Gastroesophageal sphincter (tissue), 4 donors: ENCODE data around the gene NDUFB2. TPM values are rescaled to one million over a fixed set of nuclear protein-coding genes. Genes with fewer than 3 reads are reported as not detected.
"Not testable (repeated sequence)": the region's sequence is repeated elsewhere in the genome, so short reads cannot be mapped to it uniquely, and the experiment has no call there.

Source experiments
- ATAC-seq: fragments of 150-250 bp; one replicate; pipeline ENCODE4 v1.9.1; 2016; ENCODE audit warnings: mild to moderate bottlenecking, moderate library complexity
- H3K27ac ChIP-seq, 4 donors: fragments of 200-600 bp; sonication (generic) in 3 of 4; 1 replicate in 3 of 4; 2 replicates in 1 of 4; pipeline ENCODE4 v1.5.1; 2016 to 2019
- H3K27me3 ChIP-seq: fragments of 200-600 bp; sonication (generic); one replicate; pipeline ENCODE4 v1.5.1; 2019
- H3K36me3 ChIP-seq, 2 donors: fragments of 200-600 bp; sonication (generic); one replicate each; pipeline ENCODE4 v1.5.1; 2019; ENCODE audit warnings: control low read depth in 1 of 2
- H3K4me1 ChIP-seq, 3 donors: fragments of 200-600 bp; sonication (generic); 1 replicate in 2 of 3; 2 replicates in 1 of 3; pipeline ENCODE4 v1.5.1; 2016 to 2019; ENCODE audit warnings: control low read depth in 2 of 3
- H3K4me3 ChIP-seq, 2 donors: fragments of 200-600 bp; sonication (generic); one replicate each; pipeline ENCODE4 v1.5.1; 2019; ENCODE audit warnings: mild to moderate bottlenecking in 1 of 2, moderate library complexity in 1 of 2
- H3K9me3 ChIP-seq, 3 donors: fragments of 200-600 bp; sonication (generic); one replicate each; pipeline ENCODE4 v1.5.1; 2017 to 2019; ENCODE audit warnings: control low read depth in 2 of 3
- EP300 ChIP-seq: sonication (generic); formaldehyde crosslinking; IDR thresholded peaks from one replicate; pipeline ENCODE4 v1.6.1; 2017; ENCODE audit warnings: antibody characterized with exemption, mild to moderate bottlenecking
- POLR2A ChIP-seq, 2 donors: fragments of 450-650 bp; IDR thresholded peaks; one replicate each; pipeline ENCODE4 v1.6.1; 2017; ENCODE audit warnings: antibody characterized with exemption in 2 of 2, mild to moderate bottlenecking in 2 of 2, moderate library complexity in 1 of 2
- POLR2AphosphoS5 ChIP-seq: sonication (generic); formaldehyde crosslinking; IDR thresholded peaks from one replicate; pipeline ENCODE4 v1.6.1; 2017; ENCODE audit warnings: antibody characterized with exemption
- WGBS, 2 donors: methylation state at CpG; one replicate each; pipeline ENCODE4 v1.1.5; 2018; ENCODE audit warnings: low coverage in 1 of 2; 5-methylcytosine and 5-hydroxymethylcytosine counted together
- total RNA-seq, 4 donors: library from RNA; depleted of rRNA; stranded (reverse); fragments of >200 nt; gene quantifications; one replicate each; pipeline ENCODE4 v1.1.0, GENCODE V29; 2016
- TF ChIP-seq, protein P1 (sequence below), 4 experiments: fragments of 200-600 bp in 2 of 4; fragments of 450-650 bp in 2 of 4; sonication (generic) in 1 of 4; IDR thresholded peaks; one replicate each; pipeline ENCODE4 v1.5.1; 2017 to 2019; ENCODE audit warnings: antibody characterized with exemption in 4 of 4, mild to moderate bottlenecking in 2 of 4, moderate library complexity in 2 of 4

NDUFB2 gene
- total RNA-seq, 4 donors from 2014 or later = 187 to 472 (median 345) TPM

DNA sequence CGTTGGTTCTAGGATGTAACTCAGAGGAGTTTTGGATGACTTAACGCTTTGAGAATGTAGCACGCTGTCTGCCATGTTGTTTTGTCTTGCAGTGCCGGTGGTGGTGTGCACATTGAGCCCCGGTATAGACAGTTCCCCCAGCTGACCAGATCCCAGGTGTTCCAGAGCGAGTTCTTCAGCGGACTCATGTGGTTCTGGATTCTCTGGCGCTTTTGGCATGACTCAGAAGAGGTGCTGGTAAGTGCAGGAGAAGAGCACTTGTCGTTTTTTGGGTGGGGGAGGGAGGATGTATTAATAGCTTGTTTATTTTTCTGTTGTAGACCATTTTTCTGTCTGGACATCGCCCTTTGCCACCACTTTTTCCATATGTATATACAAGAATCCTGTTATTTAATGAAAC, 6.3 kb downstream of the NDUFB2 start:
- H3K27me3 ChIP-seq = no peaks in the 10 kb centered on the region
- 74 to 90% methylated on average over 6 to 7 of the region's 10 CpGs for WGBS, 2 donors
- ATAC-seq = no peak

DNA sequence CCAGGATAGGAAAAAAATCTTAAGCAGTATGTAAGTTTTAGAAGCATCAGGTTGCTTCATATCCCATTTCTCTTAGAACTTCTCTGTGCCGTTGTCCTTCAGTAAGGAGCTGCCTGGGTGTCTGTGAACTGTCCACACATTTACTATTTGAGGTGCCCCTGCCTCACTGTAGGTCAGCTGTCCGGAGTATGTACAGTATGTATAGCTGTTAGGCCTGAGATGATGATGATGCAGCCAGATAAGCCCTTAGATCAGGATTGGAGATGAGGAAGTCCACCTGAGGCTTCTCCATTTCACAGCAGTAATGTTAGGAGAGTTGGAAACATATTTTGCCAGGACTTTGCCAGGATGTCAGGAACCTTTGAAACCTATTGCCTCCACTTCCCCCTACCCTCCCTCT, 7.7 kb downstream of the NDUFB2 start:
- no peak overlapping the region for H3K27ac ChIP-seq
- peaks cover 2 to 46% of the 10 kb centered on the region in 2 donors for H3K36me3 ChIP-seq
- no peaks in the 10 kb centered on the region for H3K27me3 ChIP-seq
- H3K4me1 ChIP-seq = peaks cover 0 to 4% (median 0%) of the 10 kb centered on the region in 3 donors
- no peaks in the 10 kb centered on the region for H3K9me3 ChIP-seq
- WGBS, 2 donors = 80 to 90% methylated on average over 2 of the region's 2 CpGs
- no peak for ATAC-seq
- TF ChIP-seq POLR2A (IDR thresholded peaks at IDR 0.05) = no peak
- no peak for TF ChIP-seq EP300
- TF ChIP-seq, protein P1, sequence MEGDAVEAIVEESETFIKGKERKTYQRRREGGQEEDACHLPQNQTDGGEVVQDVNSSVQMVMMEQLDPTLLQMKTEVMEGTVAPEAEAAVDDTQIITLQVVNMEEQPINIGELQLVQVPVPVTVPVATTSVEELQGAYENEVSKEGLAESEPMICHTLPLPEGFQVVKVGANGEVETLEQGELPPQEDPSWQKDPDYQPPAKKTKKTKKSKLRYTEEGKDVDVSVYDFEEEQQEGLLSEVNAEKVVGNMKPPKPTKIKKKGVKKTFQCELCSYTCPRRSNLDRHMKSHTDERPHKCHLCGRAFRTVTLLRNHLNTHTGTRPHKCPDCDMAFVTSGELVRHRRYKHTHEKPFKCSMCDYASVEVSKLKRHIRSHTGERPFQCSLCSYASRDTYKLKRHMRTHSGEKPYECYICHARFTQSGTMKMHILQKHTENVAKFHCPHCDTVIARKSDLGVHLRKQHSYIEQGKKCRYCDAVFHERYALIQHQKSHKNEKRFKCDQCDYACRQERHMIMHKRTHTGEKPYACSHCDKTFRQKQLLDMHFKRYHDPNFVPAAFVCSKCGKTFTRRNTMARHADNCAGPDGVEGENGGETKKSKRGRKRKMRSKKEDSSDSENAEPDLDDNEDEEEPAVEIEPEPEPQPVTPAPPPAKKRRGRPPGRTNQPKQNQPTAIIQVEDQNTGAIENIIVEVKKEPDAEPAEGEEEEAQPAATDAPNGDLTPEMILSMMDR (IDR thresholded peaks at IDR 0.05) = no peak
- no peak for TF ChIP-seq POLR2AphosphoS5
- H3K4me3 ChIP-seq = no peak overlapping the region

More for the DNA sequence above, 6.3 kb downstream of the NDUFB2 start:
- Histone ChIP-seq H3K4me3 (no peak overlapping the region), H3K36me3 (peaks cover 2 to 46% of the 10 kb centered on the region in 2 donors), H3K27ac (no peak overlapping the region), H3K4me1 (peaks cover 0 to 18% (median 13%) of the 10 kb centered on the region in 3 donors), H3K9me3 (no peaks in the 10 kb centered on the region)
- TF ChIP-seq POLR2A (IDR thresholded peaks at IDR 0.05) (no peak), EP300 (no peak), POLR2AphosphoS5 (no peak)
- TF ChIP-seq, protein P1 (IDR thresholded peaks at IDR 0.05) = no peak

DNA sequence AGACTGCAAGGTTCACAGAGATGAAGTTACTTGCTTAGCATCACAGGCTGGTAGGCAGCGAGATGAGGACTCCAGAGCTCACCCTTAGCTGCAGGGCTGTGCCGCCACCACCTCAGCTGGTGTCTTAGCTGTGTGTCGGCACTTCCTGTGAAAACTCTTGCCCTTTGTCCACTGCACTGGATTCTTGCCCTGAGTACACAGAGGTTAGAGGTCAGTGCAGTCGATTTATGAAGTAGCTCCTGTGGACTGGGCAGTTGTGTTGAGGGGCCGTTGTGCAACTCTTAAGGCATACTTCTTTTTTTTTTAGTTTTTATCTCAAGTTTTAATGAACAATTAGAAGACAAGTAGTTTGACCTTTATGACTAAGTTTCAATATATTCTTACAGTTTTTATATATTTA, 10.6 kb downstream of the NDUFB2 start:
- no peaks in the 10 kb centered on the region for H3K9me3 ChIP-seq
- H3K36me3 ChIP-seq = peaks cover 2 to 46% of the 10 kb centered on the region in 2 donors
- no peak overlapping the region for H3K27ac ChIP-seq
- ATAC-seq = no peak
- H3K27me3 ChIP-seq = no peaks in the 10 kb centered on the region
- WGBS, 2 donors = 75 to 89% methylated on average over 2 to 4 of the region's 5 CpGs
- no peak overlapping the region for H3K4me3 ChIP-seq
- TF ChIP-seq, protein P1 (IDR thresholded peaks at IDR 0.05) = no peak
- no peak for TF ChIP-seq POLR2AphosphoS5
- TF ChIP-seq EP300 = no peak
- no peak for TF ChIP-seq POLR2A (IDR thresholded peaks at IDR 0.05)
- H3K4me1 ChIP-seq = no peaks in the 10 kb centered on the region

DNA sequence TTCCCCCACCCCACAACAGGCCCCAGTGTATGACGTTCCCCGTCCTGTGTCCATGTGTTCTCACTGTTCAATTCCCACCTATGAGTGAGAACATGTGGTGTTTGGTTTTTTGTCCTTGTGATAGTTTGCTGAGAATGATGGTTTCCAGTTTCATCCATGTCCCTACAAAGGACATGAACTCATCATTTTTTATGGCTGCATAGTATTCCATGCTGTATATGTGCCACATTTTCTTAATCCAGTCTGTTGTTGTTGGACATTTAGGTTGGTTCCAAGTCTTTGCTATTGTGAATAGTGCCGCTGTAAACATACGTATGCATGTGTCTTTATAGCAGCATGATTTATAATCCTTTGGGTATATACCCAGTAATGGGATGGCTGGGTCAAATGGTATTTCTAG, 12.3 kb downstream of the NDUFB2 start:
- H3K27ac ChIP-seq = not testable (repeated sequence)
- 80 to 92% methylated on average over 1 to 4 of the region's 4 CpGs for WGBS, 2 donors

DNA sequence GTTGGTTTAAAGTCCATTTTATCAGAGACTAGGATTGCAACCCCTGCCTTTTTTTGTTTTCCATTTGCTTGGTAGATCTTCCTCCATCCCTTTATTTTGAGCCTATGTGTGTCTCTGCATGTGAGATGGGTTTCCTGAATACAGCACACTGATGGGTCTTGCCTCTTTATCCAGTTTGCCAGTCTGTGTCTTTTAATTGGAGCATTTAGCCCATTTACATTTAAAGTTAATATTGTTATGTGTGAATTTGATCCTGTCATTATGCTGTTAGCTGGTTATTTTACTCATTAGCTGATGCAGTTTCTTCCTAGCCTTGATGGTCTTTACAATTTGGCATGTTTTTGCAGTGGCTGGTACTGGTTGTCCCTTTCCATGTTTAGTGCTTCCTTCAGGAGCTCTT, 15.9 kb downstream of the NDUFB2 start:
- ATAC-seq, H3K4me1 ChIP-seq, H3K36me3 ChIP-seq, H3K27me3 ChIP-seq, H3K9me3 ChIP-seq, H3K4me3 ChIP-seq, H3K27ac ChIP-seq: not testable (repeated sequence)

More for the DNA sequence above, 12.3 kb downstream of the NDUFB2 start:
- peaks cover 2 to 35% of the 10 kb centered on the region in 2 donors for H3K36me3 ChIP-seq
- H3K4me1 ChIP-seq, H3K27me3 ChIP-seq, H3K9me3 ChIP-seq, ATAC-seq, H3K4me3 ChIP-seq: not testable (repeated sequence)

DNA sequence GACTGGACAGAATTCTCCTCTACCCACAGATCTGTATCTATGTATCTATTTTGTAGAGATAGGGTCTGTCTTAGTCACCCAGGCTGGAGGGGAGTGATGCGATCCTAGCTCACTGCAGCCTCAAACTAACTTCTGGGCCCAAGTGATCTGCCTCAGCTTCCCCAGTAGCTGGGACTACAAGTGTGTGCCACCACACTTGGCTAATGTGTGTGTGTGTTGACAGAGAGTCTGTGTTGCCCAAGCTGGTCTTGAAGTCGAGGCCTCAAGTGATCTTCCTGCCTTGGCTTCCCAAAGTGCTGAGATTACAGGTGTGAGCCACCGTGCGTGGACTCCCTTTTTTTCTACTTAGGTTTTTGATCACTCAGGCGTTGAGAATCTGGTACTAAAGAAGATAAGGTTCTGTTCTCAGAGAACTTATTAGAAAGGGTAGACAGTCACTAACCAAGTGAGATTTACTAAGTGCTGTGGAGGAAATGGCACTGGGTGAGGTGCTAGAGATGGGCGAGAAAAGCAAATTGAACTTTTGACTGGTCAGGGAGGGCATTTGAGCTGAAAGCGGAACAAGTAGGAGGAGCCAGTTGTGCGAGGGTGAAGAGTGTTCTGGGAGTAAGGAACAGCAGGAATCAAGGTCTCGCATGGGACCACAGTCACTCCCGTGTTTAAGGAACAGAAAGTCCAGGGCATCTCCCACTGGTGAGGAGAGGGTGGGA, 18.0 kb downstream of the NDUFB2 start:
- H3K4me3 ChIP-seq = no peak overlapping the region
- peaks cover 0 to 6% of the 10 kb centered on the region in 2 donors for H3K36me3 ChIP-seq
- H3K27ac ChIP-seq = no peak overlapping the region
- no peak for ATAC-seq
- 87 to 93% methylated on average over 5 of the region's 10 CpGs for WGBS, 2 donors
- H3K27me3 ChIP-seq = no peaks in the 10 kb centered on the region
- H3K9me3 ChIP-seq = no peaks in the 10 kb centered on the region
- TF ChIP-seq POLR2A (IDR thresholded peaks at IDR 0.05) = no peak
- TF ChIP-seq, protein P1 (IDR thresholded peaks at IDR 0.05) = no peak
- TF ChIP-seq POLR2AphosphoS5 = no peak
- no peak for TF ChIP-seq EP300
- no peaks in the 10 kb centered on the region for H3K4me1 ChIP-seq
